Cardiac fibroblast (primary cell): ENCODE results near the gene PTTG1IP.

Source experiments
- DNase-seq, 2 donors: peaks; one replicate each; pipeline versions ENCODE4 v3.0.0 to v3.0.0-alpha.2; 2010; ENCODE audit warnings: low read depth in 2 of 2
- H3K4me3 ChIP-seq, 2 donors: replicated peaks in 1 of 2; 1 replicate in 1 of 2; 2 replicates in 1 of 2; pipeline ENCODE4 v1.5.1; 2011; ENCODE audit warnings: low read depth in 2 of 2, low read length in 2 of 2, mild to moderate bottlenecking in 2 of 2, moderate library complexity in 1 of 2
- CTCF ChIP-seq: IDR thresholded peaks from one replicate; pipeline ENCODE4 v1.5.1; 2011; ENCODE audit warnings: low read depth, mild to moderate bottlenecking, low read length, inconsistent platforms

Gene PTTG1IP

GRCh38 chr21:44846224-44846484 lies 27.3 kb downstream of the PTTG1IP start:
- TF ChIP-seq CTCF = no peak
- H3K4me3 ChIP-seq = peak overlapping the region; percentile 32 to 42
- DNase-seq = no peak

- peak; percentile 60 to 79 for DNase-seq
- H3K4me3 ChIP-seq = peak overlapping the region; percentile 32 to 42
- TF ChIP-seq CTCF = peak; percentile 47
These were observed 27.9 kb downstream of the PTTG1IP start for GRCh38 chr21:44845418-44846223.

GRCh38 chr21:44844256-44844655 lies 29.2 kb downstream of the PTTG1IP start:
- no peak for TF ChIP-seq CTCF
- no peak for DNase-seq
- no peak overlapping the region for H3K4me3 ChIP-seq

GRCh38 chr21:44842721-44843445 lies 30.6 kb downstream of the PTTG1IP start:
- no peak overlapping the region for H3K4me3 ChIP-seq
- TF ChIP-seq CTCF = no peak
- DNase-seq = no peak

- H3K4me3 ChIP-seq = no peak overlapping the region
- TF ChIP-seq CTCF = no peak
- DNase-seq = no peak
These were observed 31.4 kb downstream of the PTTG1IP start for GRCh38 chr21:44842087-44842486.

GRCh38 chr21:44840771-44841170 lies 32.7 kb downstream of the PTTG1IP start:
- DNase-seq = no peak
- TF ChIP-seq CTCF = no peak
- H3K4me3 ChIP-seq = no peak overlapping the region

- H3K4me3 ChIP-seq = no peak overlapping the region
- TF ChIP-seq CTCF = no peak
- no peak for DNase-seq
These were observed 34.5 kb downstream of the PTTG1IP start for GRCh38 chr21:44838951-44839350.
